HG03469 (cell line): ENCODE measurements around the gene HIGD1B.

Experiments
- ATAC-seq: cut with Tn5 transposase; IDR thresholded peaks from one replicate; pipeline ENCODE4 v1.9.1; 2021; ENCODE audit warnings: mild to moderate bottlenecking, moderate library complexity, moderate number of reproducible peaks; ENCODE audit not compliant: unreplicated experiment

HIGD1B gene

DNA sequence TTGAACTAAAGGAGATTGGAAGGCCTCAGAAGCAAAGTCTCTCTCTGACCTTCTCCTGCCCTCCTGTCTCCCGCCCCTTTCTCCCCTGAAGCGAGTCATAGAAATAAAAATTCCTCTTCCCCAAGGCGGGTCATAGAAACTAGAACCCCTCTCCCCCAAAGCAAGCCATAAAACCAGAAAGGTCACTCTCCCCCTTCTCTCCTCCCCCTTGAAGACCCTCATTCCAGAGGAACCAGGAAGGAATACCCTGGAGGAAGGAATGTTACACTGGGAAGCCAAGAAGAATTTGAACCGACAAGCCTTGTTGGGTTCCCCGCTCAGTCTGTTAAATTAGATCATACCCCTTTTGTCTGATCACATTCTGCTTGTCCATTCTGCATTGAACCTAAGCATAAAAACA is 14.9 kb upstream of the HIGD1B start:
- no peak for ATAC-seq

DNA sequence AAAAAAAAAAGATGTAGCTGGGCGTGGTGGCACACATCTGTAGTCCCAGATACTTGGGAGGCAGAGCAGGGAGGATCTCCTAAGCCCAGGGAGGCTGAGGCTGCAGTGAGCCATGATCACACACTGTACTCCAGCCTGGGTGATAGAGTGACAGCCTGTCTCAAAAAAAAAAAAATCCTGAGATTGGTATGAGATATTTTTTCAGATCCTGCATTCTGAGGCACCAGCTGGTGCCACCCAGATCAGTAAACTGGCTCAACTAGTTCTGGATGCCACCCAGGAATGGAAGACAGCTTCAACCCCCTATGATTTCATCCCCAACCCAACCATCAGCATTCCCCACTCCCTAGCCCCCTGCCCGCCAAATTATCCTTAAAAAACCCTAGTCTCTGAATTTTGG is 10.5 kb upstream of the HIGD1B start:
- ATAC-seq, result no peak

DNA sequence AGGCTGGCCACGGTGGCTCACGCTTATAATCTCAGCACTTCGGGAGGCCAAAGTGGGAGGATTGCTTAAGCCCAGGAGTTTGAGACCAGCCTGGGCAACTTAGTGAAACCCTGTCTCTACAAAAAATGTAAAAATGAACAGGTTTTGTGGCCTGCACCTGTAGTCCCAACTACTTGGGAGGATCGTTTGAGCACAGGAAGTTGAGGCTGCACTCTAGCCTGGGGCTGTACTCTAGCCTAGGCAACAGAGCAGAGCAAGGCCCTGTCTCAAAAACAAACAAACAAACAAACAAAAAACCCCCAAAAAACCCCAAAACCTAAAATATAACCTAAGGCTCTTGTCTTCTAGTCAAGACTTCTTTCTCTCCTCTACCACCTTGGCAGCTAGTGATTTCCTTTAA is 7.4 kb upstream of the HIGD1B start:
- ATAC-seq, result no peak

DNA sequence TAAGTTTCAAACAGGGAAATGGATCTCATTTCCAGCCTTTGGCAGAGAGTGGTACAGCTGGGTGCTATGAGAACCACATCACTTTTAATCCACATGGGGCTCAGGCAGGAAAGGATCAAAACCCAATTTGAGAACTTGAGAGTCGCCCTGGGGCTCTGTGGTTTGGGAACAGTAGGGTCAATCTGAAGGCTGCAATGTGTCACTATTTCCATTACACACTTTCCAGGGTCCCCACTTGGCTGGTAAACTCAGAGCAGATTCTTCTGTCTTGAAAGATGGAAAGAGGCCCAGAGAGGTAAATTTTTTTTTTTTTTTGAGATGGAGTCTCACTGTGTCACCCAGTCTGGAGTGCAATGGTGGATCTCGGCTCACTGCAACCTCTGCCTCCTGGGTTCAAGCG is 6.7 kb upstream of the HIGD1B start:
- no peak for ATAC-seq

DNA sequence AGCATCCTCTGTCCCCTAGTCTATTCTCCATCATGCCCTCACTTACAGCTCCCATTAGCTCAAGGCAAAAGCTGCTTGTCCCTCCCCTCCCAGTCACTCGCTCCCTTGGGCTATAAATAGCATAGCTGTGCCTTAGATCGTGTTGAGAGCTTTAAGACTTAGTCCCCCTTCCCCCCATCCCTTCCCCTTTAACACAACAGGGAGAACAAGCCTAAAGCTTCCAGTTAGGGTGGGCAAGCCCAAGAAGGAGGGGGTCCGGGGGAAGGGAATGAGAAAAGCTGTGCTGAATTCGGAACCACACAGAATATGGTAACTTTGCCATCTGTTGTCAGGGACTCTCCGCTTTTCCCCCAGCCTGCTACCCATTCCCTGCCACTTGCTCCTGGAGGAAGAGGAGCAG is 4.9 kb upstream of the HIGD1B start:
- no peak for ATAC-seq

DNA sequence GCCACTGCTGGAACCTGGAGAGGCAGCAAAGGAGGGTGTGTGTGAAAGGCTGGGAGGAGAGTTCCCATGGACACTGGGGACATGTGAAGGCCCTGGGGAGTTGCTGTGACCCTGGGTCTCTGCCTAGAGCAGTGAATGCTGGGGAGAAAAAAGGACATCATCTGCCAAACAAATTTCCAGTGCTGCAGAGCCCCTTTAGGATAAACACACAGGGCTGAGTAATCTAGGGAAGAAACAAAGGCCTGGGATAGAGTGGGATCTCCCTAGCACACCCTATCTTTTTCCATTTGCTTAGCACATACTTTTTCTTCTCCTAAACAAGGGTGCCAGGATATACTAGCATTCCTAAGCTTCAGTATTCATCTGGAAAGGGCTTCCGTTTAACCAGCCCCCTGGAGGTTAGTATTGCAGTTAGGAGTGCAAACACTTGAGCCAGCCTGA is 3.3 kb upstream of the HIGD1B start:
- ATAC-seq, result no peak

DNA sequence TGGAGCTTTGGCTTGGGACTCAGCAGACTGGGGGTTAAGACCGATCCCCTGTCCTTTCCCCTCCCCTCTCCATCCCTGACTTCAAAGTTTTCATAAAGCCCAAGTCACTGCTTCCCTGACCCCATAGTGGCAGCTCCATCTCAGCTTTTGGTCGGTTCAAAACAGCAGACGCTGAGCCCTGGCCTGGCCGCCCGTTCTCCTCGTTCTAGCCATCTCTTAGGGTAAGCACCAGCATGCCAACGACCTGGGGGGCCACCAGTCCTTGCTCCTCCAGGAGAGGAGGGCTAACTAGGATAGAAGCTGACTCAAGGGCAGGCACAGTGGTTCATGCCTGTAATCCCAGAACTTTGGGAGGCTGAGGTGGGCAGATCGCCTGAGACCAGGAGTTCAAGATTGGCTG is 1.5 kb upstream of the HIGD1B start:
- no peak for ATAC-seq

DNA sequence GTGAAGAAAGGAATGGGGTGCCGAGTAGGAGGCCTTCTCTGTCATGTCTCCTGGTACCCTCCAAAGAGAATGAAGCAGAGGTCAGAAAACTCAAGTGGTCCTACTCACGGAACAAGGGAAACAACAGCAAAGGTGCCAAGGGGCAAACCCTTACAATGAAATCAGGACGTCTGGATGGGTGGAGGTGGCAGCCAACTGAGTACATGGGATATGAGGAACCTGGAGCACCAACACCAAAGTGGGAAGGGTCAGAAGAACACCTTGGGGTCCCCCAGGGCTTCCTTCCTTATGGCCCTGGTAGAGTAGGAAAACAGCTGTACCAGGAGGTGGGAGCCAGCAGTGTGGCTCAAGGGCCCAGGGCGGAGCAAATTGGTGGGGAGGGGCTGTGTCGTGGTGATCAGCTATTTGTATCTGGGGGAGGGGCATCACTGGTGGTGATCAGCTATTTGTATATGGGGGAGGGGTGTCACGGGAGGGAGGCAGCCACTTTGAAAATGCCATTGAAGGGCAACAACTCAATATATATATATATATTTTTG is 643 bp downstream of the HIGD1B start:
- no peak for ATAC-seq

DNA sequence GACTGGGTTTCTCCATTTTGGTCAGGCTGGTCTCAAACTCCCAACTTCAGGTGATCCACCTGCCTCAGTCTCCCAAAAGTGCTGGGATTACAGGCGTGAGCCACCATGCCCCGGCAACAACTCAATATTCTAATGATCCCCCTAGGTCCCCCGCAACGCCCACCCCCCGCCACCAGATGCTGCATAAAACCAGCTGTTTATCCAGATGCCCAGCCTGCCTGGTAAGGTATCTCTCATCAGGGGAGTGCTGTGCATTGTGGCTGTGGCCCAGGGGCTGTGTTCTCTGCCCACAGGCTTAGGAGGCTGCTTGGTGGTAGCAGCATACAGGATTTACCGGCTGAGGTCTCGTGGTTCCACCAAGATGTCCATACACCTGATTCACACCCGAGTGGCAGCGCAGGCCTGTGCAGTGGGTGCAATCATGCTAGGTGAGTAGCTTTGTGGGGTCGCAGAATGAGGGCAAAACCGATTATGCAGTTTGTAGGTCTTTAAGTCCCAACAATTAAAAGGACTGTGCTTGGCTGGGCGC is 1.3 kb downstream of the HIGD1B start:
- ATAC-seq, result no peak

DNA sequence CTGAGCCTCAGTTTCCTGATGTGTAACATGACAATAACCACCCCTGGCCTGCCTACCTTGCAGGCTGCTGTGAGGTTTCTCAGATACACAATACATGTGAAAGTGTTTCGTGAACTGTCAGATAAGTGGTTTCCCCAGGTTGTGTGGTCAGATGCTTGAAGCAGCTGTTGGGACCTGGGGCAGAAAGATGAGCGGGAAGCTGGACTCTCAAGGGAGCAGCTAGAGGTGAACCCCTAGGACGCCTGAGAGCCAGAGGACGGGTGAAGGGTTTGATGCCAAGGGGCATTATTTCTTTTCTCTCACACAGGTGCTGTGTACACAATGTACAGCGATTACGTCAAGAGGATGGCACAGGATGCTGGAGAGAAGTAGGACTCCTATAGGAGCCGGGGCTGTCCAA is 2.3 kb downstream of the HIGD1B start:
- ATAC-seq, result no peak

DNA sequence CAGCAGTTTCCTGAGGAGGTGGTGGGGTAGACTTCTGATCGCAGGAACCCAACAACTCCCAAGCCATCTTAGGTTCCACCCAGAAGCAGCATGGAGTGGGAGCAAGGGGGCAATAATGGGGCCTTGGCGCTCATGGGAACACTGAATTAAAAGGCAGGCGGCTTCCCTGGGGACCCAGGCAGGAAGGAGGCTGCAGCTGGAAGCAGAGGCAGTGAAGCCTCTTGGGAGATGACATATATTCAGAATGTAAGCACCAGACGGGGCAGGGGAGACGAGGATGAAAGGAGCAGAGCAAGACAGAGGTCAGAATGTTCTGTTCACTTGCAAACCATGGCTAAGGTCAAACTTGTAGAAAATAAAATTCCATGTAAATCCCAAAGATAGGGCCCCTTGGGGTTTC is 2.9 kb downstream of the HIGD1B start:
- ATAC-seq, result no peak

DNA sequence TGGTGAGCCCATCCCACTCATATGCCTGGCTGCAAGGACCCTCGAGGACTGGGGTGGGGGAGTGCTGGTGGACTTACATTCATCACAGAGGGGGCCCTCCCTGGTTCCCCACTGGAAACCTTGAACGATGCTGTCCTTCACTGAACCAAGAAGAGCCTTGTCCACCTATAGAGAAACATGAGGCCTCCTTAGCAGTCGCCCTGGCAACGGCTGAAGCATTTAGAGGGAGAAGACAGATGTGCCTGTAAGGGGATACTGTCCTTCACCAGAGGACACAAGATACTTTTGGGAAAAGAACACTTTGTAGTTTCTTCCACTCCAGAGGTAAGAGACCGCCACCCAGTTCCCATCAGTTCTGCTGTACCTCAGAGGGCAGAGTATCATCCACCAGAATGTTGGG is 6.5 kb downstream of the HIGD1B start:
- ATAC-seq, result no peak

DNA sequence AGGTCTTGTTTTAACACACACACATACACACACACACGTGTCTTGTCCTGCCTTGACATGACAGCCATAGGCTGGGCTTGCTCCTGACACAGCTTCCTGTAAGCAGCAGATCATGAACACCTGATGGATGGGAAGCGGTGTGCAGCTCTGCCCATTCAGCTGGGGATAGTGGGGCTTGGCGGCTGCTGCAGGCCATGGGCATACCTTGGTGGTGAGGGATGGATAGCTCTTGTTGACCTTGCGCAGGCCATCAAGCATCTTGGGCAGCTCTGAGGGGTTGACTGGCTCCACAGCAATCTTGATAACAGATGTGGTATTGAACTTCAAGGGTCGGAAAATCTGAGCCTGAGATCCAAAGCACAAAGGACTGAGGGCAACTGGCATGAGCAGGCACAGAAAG is 12.0 kb downstream of the HIGD1B start:
- no peak for ATAC-seq

DNA sequence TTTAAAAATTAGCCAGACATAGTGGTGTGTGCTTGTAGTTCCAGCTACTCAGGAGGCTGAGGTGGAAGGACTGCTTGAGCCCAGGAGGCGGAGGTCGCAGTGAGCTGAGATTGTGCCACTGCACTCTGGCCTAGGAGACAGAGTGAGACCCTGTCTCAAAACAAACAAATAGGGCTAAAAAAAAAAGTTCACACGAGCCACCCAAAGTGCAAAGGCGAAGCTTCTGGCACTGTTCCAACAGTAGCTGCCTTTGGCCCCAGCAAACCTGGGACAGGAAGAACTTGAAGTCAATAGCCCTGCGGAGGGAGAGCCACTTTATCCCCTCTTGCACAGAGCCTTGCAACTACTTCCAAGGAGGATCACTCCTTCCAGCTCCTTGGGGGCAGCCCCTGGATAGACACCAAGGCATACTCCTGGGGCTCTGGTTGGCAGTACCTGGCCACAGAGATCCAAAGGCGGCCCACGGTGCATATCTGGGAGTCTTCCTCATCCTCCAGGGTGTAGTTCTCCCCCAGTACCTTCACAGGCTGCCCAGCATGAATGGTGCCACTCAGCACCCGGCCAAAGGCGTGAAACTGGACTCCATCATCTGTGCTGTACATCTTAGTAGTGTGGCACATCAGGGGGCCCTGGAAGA is 14.7 kb downstream of the HIGD1B start:
- no peak for ATAC-seq

DNA sequence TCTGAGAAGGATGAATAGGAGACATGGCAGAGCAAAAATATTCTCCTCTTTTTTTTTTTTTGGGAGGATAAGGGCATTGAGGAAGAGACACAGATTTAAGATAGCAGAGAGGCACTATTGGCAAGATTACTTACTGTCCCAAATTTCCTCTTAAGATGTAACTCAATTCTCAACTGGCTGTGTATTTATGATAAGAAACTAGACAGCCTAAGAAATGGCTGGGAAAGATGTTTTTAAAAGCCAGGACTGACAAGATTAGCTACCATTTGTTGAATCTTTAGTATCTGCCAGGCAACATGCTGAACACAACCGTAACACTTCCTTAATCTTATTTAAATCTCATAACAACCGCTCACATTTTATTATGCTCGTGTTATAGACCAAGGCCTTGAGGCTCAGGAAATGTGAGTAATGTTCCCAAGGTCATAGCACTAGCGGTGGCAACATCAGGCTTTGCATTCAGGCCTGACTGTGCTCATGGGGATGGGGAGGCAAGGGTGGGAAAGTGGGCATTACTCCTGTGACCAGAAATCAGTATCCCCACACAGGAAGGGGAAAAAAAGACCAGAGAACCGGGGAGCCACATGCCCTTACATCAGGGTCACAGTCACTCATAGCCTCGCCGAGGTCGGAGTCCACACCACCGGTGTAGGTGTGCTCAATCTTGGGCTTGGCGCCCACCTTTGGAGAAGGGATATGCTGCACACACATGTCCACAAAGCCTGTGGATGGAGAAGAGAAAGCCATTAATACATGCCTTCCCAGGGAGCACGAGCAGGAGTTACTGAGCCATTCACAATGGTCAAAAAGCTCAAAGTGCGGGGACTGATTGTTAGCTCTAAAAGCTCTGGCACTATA is 15.6 kb downstream of the HIGD1B start:
- no peak for ATAC-seq

DNA sequence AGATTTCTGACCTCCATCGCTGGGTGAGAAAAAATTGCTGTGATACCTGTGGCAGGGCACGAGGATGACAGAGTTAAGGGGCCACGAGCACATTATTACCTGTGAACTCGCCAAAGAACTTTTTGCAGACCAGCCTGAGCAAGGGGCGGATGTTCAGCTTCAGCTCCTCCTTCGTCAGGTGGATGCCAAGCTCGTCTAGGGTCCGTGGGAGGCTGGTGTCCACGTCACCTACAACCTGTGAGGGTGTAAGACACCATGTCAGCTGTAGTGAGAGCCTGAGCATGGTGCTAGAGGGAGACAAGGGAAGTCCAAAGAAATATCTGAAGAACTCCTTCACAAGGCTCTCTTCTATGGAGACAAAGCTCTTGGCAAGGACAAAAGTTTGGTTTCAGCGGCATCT is 17.1 kb downstream of the HIGD1B start:
- no peak for ATAC-seq

DNA sequence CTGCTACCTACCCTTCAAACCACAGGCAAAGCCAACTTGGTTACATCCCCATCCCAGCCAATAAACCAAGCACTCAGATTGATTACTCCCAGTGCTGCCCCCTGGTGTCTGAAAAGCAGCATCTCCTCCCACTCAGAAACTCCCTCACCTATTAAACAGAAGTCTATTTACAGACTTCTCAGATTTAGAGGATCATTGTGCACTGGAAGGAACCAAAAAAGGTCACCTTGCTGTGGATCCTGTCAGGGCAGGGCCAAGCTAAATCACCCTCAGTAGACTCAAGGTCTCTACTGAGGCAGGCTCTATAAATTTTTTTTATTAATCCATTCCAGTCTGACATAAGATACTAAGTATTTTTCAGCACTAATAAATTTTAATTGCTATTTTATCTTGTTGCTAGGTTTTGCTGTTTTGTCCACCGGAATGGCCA is 17.6 kb downstream of the HIGD1B start:
- no peak for ATAC-seq

DNA sequence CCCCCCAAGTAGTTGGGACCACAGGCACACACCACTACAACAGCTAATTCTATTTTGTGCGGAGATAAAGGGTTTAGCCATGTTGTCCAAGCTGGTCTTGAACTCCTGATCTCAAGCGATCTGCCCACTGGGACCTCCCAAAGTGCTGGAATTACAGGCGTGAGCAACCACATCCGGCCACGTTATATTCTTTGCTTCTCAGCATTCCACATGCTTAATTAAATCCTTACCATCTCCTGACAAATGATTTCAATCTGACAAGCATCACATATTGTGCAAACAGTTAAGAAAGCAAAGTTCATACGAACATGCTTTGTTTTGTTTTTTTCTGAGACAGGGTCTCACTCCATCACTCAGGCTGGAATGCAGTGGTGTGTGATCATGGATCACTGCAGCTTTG is 18.2 kb downstream of the HIGD1B start:
- no peak for ATAC-seq

DNA sequence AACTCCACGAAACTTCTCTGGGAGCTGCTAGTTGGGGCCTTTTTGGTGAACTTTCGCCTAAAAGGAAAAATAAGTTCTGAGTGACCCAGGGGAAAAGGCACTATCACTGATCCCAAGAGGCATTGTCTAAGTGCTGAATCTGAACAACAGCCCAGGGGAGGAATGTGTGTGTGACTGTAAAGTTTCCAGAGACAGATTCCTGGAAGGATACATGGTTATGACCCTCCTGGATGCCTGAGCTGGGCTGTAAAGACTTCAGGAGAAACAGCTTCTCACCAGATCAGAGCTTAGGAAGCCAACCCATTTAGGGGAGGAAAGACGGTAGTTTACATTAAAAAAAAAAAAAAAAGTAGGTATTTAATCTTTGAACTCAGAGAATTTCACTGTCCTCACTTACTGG is 20.2 kb downstream of the HIGD1B start:
- ATAC-seq, result no peak

DNA sequence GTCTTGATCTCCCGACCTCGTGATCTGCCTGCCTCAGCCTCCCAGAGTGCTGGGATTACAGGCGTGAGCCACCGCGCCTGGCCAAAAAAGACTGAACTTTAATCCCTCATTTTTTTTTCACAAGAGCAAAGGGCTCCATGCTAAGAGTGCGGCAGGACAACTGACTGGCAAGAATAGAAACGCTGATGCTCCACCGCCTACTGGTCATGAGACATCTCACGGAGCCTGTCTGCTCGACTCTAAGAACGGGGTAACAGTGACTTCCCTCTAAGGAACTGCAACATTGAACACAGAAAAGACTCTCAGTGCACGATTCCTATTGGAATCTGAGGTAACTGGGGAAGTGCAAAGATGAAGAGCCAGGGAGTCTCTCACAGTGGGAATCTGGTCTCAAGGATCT is 23.9 kb downstream of the HIGD1B start:
- no peak for ATAC-seq

DNA sequence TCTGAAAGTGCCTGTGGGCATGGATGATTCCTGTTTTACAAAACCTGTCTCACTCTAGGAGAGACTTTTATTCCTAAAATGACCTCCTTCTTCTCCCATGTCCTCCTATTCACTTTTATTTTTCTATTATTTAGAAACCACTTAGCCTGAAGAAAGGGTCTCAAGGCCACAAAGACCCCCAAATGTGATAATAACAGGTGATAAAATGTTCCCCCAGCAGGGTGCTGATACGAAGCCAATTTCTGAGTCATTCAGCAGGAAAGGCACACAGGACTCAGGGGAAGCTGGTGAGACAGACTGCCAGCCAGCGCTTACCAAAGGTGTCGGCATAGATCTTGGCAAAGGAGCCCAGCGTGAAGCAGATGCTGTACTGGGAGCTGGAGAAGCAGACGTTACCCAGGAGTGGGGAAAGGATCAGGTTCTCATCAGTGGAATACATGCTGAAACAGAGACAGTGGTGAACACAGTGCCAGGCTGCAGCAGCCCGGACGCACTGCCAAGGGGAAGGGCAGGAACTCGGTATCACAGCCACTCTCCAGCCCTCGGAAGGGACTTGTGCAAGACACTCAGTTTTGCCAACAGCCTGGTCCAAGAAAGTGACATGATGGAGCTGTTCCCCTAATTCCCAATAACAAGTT is 24.6 kb downstream of the HIGD1B start:
- ATAC-seq, result no peak

DNA sequence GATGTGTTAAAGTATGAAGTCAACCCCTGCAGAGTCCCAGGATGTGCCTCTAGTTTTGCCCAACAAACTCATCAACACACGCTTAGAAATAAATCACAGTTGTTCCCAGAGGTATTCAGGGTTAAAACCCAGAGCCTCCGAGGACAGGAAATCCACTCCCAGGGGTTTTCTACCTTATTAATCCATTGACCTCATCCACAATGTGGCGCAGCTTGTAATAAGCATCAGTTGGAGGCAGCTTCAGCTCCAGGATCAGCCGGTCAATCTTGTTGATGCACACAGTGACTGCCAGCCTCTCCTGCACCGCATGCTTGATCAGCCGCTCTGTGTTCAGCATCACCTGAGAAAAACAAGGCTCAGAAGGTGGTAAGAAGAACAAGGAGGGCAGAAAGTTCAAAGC is 28.1 kb downstream of the HIGD1B start:
- ATAC-seq, result no peak
